Activated CD4-positive, alpha-beta T cell treated with anti-CD3 and anti-CD28 coated beads, Interleukin-2, amount 10 ng/mL, durations not matched to agents 7 days and 5 days (primary cell): ENCODE results near the gene MVB12A. TPM values are rescaled to one million over a fixed set of nuclear protein-coding genes. Genes with fewer than 3 reads are reported as not detected.
A peak's percentile ranks its signal among the peaks of the same experiment; 100 is the strongest.

Source experiments
- CTCF ChIA-PET: fragments of 350-600 bp; sonication (Branson Sonifier 250); formaldehyde crosslinking; loops from one replicate; lab custom pipeline; 2021; ENCODE audit warnings: antibody characterized with exemption; lab: Charles Lee
- POLR2A ChIA-PET: fragments of 350-600 bp; sonication (Branson Sonifier 250); formaldehyde crosslinking; loops from one replicate; lab custom pipeline; 2021; ENCODE audit warnings: antibody characterized with exemption; lab: Charles Lee
- DNase-seq: peaks from one replicate; pipeline ENCODE4 v3.0.0-alpha.2; 2020
- H3K27ac Mint-ChIP-seq: one replicate; pipeline ENCODE4 v1.8.0; 2021; ENCODE audit warnings: mild to moderate bottlenecking, moderate library complexity, mixed read lengths
- H3K27me3 Mint-ChIP-seq: one replicate; pipeline ENCODE4 v1.8.0; 2021; ENCODE audit warnings: mixed read lengths
- H3K36me3 Mint-ChIP-seq: one replicate; pipeline ENCODE4 v1.8.0; 2021; ENCODE audit warnings: low read depth, mixed read lengths
- H3K4me1 Mint-ChIP-seq: one replicate; pipeline ENCODE4 v1.8.0; 2021; ENCODE audit warnings: mixed read lengths
- H3K4me3 Mint-ChIP-seq: one replicate; pipeline ENCODE4 v1.8.0; 2021; ENCODE audit warnings: mild to moderate bottlenecking, moderate library complexity, mixed read lengths
- H3K9me3 Mint-ChIP-seq: one replicate; pipeline ENCODE4 v1.8.0; 2021; ENCODE audit warnings: mixed read lengths
- total RNA-seq, 2 experiments: library from RNA; stranded (reverse); gene quantifications; one replicate each; pipeline ENCODE4 v1.2.3, GENCODE V29; 2021

The MVB12A gene
- total RNA-seq, 2 experiments from 2014 or later, result 33.5 to 44.5 TPM

GRCh38 chr19:17431417-17431816, 11.6 kb downstream of the MVB12A start:
- CTCF ChIA-PET, result no interaction called here
- DNase-seq, result no peak
- POLR2A ChIA-PET, result no interaction called here
- H3K27ac Mint-ChIP-seq, result no peak overlapping the region
- no peaks in the 10 kb centered on the region for H3K27me3 Mint-ChIP-seq
- H3K4me1 Mint-ChIP-seq, result peaks cover 3% of the 10 kb centered on the region
- H3K9me3 Mint-ChIP-seq, result no peaks in the 10 kb centered on the region
- H3K4me3 Mint-ChIP-seq, result no peak overlapping the region
- no peaks in the 10 kb centered on the region for H3K36me3 Mint-ChIP-seq

GRCh38 chr19:17435218-17435617, 15.4 kb downstream of the MVB12A start:
- Mint-ChIP-seq H3K27me3 (no peaks in the 10 kb centered on the region), H3K4me1 (peaks cover 3% of the 10 kb centered on the region), H3K27ac (no peak overlapping the region), H3K9me3 (no peaks in the 10 kb centered on the region), H3K4me3 (no peak overlapping the region), H3K36me3 (no peaks in the 10 kb centered on the region)
- DNase-seq, result no peak
- POLR2A ChIA-PET, result no interaction called here
- CTCF ChIA-PET, result interaction anchor here (0.6 to 1.3 kb wide), 2 partner anchors 94 to 826 kb away, joined by 3 read pairs; no protein-coding TSS in a partner anchor

- ChIA-PET POLR2A (no interaction called here), CTCF (interaction anchor here (0.6 to 1.3 kb wide), 4 partner anchors 15 to 1378 kb away, joined by 3 read pairs; no protein-coding TSS in a partner anchor)
- Mint-ChIP-seq H3K4me3 (no peak overlapping the region), H3K27me3 (no peaks in the 10 kb centered on the region), H3K4me1 (peaks cover 3% of the 10 kb centered on the region), H3K27ac (peak overlapping the region; percentile 19), H3K36me3 (no peaks in the 10 kb centered on the region), H3K9me3 (no peaks in the 10 kb centered on the region)
- no peak for DNase-seq
Observed at GRCh38 chr19:17436094-17436873, 16.4 kb downstream of the MVB12A start.

- Mint-ChIP-seq H3K36me3 (no peaks in the 10 kb centered on the region), H3K27me3 (no peaks in the 10 kb centered on the region), H3K4me3 (no peak overlapping the region), H3K9me3 (no peaks in the 10 kb centered on the region), H3K27ac (peak overlapping the region; percentile 19), H3K4me1 (no peaks in the 10 kb centered on the region)
- DNase-seq, result no peak
- ChIA-PET CTCF (interaction anchor here (0.6 to 1.3 kb wide), 3 partner anchors 14 to 587 kb away, joined by 3 to 6 read pairs (median 3); no protein-coding TSS in a partner anchor), POLR2A (no interaction called here)
Observed at GRCh38 chr19:17436874-17437267, 17.0 kb downstream of the MVB12A start.

- H3K9me3 Mint-ChIP-seq, result no peaks in the 10 kb centered on the region
- no peak overlapping the region for H3K27ac Mint-ChIP-seq
- POLR2A ChIA-PET, result no interaction called here
- CTCF ChIA-PET, result interaction anchor here (0.6 to 0.9 kb wide), 4 partner anchors 15 to 180 kb away, joined by 3 to 5 read pairs (median 3); no protein-coding TSS in a partner anchor
- no peaks in the 10 kb centered on the region for H3K27me3 Mint-ChIP-seq
- H3K4me3 Mint-ChIP-seq, result no peak overlapping the region
- no peaks in the 10 kb centered on the region for H3K36me3 Mint-ChIP-seq
- no peaks in the 10 kb centered on the region for H3K4me1 Mint-ChIP-seq
- no peak for DNase-seq
Observed at GRCh38 chr19:17441241-17442021, 21.6 kb downstream of the MVB12A start.

GRCh38 chr19:17445526-17446165, 25.8 kb downstream of the MVB12A start:
- H3K27ac Mint-ChIP-seq, result no peak overlapping the region
- H3K9me3 Mint-ChIP-seq, result no peaks in the 10 kb centered on the region
- CTCF ChIA-PET, result no interaction called here
- no peak for DNase-seq
- no peak overlapping the region for H3K4me3 Mint-ChIP-seq
- no peaks in the 10 kb centered on the region for H3K36me3 Mint-ChIP-seq
- POLR2A ChIA-PET, result no interaction called here
- peaks cover 16% of the 10 kb centered on the region for H3K4me1 Mint-ChIP-seq
- H3K27me3 Mint-ChIP-seq, result peaks cover 20% of the 10 kb centered on the region

GRCh38 chr19:17447704-17448130, 27.9 kb downstream of the MVB12A start:
- Mint-ChIP-seq H3K9me3 (no peaks in the 10 kb centered on the region), H3K4me1 (peaks cover 19% of the 10 kb centered on the region), H3K36me3 (no peaks in the 10 kb centered on the region), H3K27me3 (peaks cover 24% of the 10 kb centered on the region), H3K4me3 (no peak overlapping the region), H3K27ac (no peak overlapping the region)
- ChIA-PET CTCF (interaction anchor here (1.1 to 1.4 kb wide), 2 partner anchors 21 to 23 kb away, joined by 3 to 4 read pairs; no protein-coding TSS in a partner anchor), POLR2A (no interaction called here)
- DNase-seq, result no peak

- Mint-ChIP-seq H3K9me3 (peaks cover 2% of the 10 kb centered on the region), H3K27me3 (peaks cover 24% of the 10 kb centered on the region), H3K4me3 (no peak within 1 kb of the TSS), H3K27ac (no peak within 1 kb of the TSS), H3K4me1 (peaks cover 19% of the 10 kb centered on the region), H3K36me3 (peaks cover 1% of the 10 kb centered on the region)
- POLR2A ChIA-PET, result no interaction called here
- DNase-seq, result peak; percentile 47
- CTCF ChIA-PET, result interaction anchor here (0.6 to 1.4 kb wide), 3 partner anchors 22 to 597 kb away, joined by 3 to 4 read pairs (median 3); no protein-coding TSS in a partner anchor
Observed at GRCh38 chr19:17448131-17448967, 28.5 kb downstream of the MVB12A start, which contains the start of gene TMEM221. TSS of gene TMEM221 (minus strand) at chr19:17448668. CDS start at chr19:17448462, 206 bp downstream.

- POLR2A ChIA-PET, result no interaction called here
Observed at GRCh38 chr19:17450264-17451075, 30.6 kb downstream of the MVB12A start.

GRCh38 chr19:17451820-17452219, 32.0 kb downstream of the MVB12A start:
- Mint-ChIP-seq H3K4me3 (no peak overlapping the region), H3K27ac (no peak overlapping the region), H3K27me3 (peaks cover 46% of the 10 kb centered on the region), H3K4me1 (peaks cover 19% of the 10 kb centered on the region), H3K9me3 (peaks cover 3% of the 10 kb centered on the region), H3K36me3 (peaks cover 2% of the 10 kb centered on the region)
- DNase-seq, result no peak
- ChIA-PET CTCF (no interaction called here), POLR2A (no interaction called here)

More at GRCh38 chr19:17450264-17451075, 30.6 kb downstream of the MVB12A start:
- peaks cover 37% of the 10 kb centered on the region for H3K27me3 Mint-ChIP-seq
- peak overlapping the region; percentile 26 for H3K27ac Mint-ChIP-seq
- peaks cover 19% of the 10 kb centered on the region for H3K4me1 Mint-ChIP-seq
- CTCF ChIA-PET, result interaction anchor here (1.3 kb wide), 1 partner anchor 14 kb away, joined by 3 read pairs; no protein-coding TSS in a partner anchor
- H3K9me3 Mint-ChIP-seq, result peaks cover 3% of the 10 kb centered on the region
- peaks cover 2% of the 10 kb centered on the region for H3K36me3 Mint-ChIP-seq
- H3K4me3 Mint-ChIP-seq, result no peak overlapping the region
- peak; percentile 35 for DNase-seq

GRCh38 chr19:17454576-17455071, 34.8 kb downstream of the MVB12A start:
- DNase-seq, result no peak
- POLR2A ChIA-PET, result no interaction called here
- H3K4me1 Mint-ChIP-seq, result peaks cover 13% of the 10 kb centered on the region
- H3K27me3 Mint-ChIP-seq, result peaks cover 44% of the 10 kb centered on the region
- peaks cover 3% of the 10 kb centered on the region for H3K9me3 Mint-ChIP-seq
- H3K36me3 Mint-ChIP-seq, result peaks cover 2% of the 10 kb centered on the region
- no peak overlapping the region for H3K4me3 Mint-ChIP-seq
- H3K27ac Mint-ChIP-seq, result no peak overlapping the region
- CTCF ChIA-PET, result interaction anchor here (0.6 to 1.4 kb wide), 3 partner anchors 10 to 40 kb away, joined by 3 to 8 read pairs (median 4); no protein-coding TSS in a partner anchor
